GM10266 (cell line): ENCODE data around the gene STAP2.

ENCODE experiments used
- DNase-seq: peaks from one replicate; pipeline ENCODE4 v3.0.0; 2012; ENCODE audit errors: extremely low spot score
- CTCF ChIP-seq: IDR thresholded peaks from 2 replicates; pipeline ENCODE4 v1.5.1; 2012; ENCODE audit warnings: mild to moderate bottlenecking, low read depth; ENCODE audit not compliant: control insufficient read depth, insufficient read depth; ENCODE audit errors: missing control alignments

The STAP2 gene, protein sequence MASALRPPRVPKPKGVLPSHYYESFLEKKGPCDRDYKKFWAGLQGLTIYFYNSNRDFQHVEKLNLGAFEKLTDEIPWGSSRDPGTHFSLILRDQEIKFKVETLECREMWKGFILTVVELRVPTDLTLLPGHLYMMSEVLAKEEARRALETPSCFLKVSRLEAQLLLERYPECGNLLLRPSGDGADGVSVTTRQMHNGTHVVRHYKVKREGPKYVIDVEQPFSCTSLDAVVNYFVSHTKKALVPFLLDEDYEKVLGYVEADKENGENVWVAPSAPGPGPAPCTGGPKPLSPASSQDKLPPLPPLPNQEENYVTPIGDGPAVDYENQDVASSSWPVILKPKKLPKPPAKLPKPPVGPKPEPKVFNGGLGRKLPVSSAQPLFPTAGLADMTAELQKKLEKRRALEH

GRCh38 chr19:4338441-4339355, at the start of gene STAP2:
STAP2 (minus strand) TSS chr19:4338827; CDS start chr19:4338753, 74 bp downstream.
- TF ChIP-seq CTCF = no peak
- peak; percentile 17 for DNase-seq

DNA sequence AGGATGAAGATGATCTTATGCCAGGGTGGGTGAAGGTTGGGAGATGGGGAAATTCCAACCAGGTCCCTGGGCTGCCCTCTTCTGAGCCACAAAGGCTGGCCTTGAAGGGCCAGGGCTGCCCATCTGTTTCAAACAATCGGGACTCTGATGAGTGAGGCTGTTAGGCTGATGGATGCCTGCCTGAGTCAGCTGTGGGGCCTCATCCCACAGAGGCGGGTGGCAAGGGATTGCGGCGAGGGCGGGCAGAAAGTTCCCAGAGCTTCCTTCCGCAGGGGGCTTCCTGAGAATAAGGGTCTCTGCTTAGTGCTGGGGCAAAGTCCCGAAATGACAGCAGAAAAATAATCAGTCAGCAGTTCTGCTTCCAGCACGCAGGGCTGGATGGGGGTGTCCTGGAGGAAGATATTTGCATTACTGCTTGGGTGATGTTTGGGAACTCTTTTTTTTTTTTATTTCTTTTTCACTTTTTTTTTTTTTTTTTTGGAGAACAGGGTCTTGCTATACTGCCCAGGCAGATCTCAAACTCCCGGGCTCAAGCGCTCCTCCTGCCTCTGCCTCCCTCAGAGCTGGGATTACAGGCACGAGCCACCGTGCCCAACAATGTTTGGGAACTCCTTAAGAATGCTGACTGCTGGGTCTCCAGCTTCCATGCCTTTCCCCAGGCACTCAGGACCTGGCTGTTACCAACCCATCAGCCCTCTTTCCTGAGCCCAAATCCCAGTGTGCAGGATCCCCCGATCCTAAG, 47.6 kb upstream of the STAP2 start:
- no peak for TF ChIP-seq CTCF
- no peak for DNase-seq

- no peak for DNase-seq
- TF ChIP-seq CTCF = no peak
These were observed 46.8 kb upstream of the STAP2 start for GRCh38 chr19:4385291-4386040.

DNA sequence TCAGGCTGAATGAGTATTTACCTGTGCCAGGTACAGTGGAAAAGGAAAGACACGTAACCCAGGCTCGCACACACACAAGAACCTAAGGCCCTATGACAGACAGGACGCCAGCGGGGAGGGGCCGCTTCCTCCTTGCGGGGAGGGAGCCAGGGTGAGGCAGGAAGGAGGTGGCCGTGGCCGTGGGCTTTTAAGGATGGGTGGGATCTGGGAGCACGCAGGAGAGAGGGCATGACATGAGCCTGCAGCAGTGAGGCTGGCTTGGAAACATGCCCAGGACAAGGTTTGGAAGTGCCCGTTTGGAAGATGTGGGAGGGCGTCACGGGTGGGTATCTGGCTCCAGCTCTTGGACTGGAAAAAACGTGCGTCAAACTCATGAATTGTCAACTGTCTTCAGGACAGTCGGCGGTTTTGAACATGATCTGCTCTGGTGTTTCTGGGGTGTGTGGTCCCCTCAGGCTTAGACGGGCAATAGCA, 41.7 kb upstream of the STAP2 start:
- no peak for TF ChIP-seq CTCF
- no peak for DNase-seq

DNA sequence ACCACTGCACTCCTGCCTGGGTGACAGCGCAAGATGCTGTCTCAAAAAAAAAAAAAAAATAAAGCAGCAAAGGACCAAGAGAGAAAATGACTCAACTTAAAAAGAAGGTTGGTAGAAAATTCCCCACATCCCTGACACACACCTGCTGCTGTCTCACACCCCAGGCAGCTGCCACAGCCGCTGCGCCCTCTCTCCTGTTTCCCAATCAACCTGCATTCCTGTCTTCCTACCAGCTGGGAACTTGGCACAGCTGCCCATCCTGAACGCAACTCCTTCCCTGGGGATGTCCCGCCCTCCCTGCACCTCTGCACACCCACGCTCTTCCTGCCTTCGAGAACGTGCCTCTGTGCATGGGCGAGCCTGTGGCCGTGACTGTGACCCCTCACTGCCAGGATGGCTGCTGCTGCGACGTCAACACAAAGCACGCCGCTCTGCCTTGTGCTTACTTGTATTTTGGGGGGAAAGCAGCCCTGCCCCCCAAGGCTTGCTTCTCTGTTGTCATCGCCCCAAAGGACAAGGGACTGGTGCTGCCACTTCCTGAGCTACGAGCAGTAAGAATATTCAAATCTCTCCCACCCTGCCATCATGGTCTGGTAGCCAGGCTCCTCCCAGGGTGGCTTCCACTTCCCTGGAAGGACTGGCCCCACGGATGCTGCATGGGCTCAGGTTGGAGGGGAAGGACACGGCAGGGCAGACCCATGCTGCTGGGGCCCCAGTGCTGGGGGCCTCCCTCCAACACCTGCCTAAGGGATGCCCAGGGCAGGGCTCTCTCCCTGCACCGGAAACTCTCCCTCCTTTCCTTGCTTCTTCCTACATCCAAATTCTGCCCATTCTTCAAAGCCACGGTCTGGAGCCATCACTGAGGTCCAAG, 41.0 kb upstream of the STAP2 start:
- TF ChIP-seq CTCF = no peak
- no peak for DNase-seq

GRCh38 chr19:4378886-4379285, 40.3 kb upstream of the STAP2 start:
- no peak for DNase-seq
- TF ChIP-seq CTCF = no peak
